IPS-20b (cell line): ENCODE measurements around the gene TOX2.

Source experiments
- H3K27ac ChIP-seq: one replicate; pipeline ENCODE4 v1.5.1; 2013; ENCODE audit warnings: low read length
- H3K27me3 ChIP-seq: 2 replicates; pipeline ENCODE4 v1.6.1; 2013; ENCODE audit warnings: mild to moderate bottlenecking, low read length, inconsistent platforms; ENCODE audit not compliant: insufficient read depth
- H3K36me3 ChIP-seq: 2 replicates; pipeline ENCODE4 v1.6.1; 2013; ENCODE audit warnings: low read depth, mild to moderate bottlenecking, inconsistent platforms, low read length, moderate library complexity; ENCODE audit not compliant: insufficient read depth
- H3K4me1 ChIP-seq: 2 replicates; pipeline ENCODE4 v1.6.1; 2013; ENCODE audit warnings: mild to moderate bottlenecking, control low read depth, inconsistent platforms, low read length, moderate library complexity; ENCODE audit not compliant: insufficient read depth
- H3K4me3 ChIP-seq: 2 replicates; pipeline ENCODE4 v1.5.1; 2013; ENCODE audit warnings: mild to moderate bottlenecking, low read length, inconsistent platforms
- H3K9ac ChIP-seq: 2 replicates; pipeline ENCODE4 v1.6.1; 2013; ENCODE audit warnings: low read depth, mild to moderate bottlenecking, inconsistent platforms, low read length, moderate library complexity
- H3K9me3 ChIP-seq: 2 replicates; pipeline ENCODE4 v1.6.1; 2013; ENCODE audit warnings: mild to moderate bottlenecking, low read depth, low read length, inconsistent platforms; ENCODE audit not compliant: insufficient read depth

The TOX2 gene

GRCh38 chr20:44028868-44029847 is 114.5 kb downstream of the TOX2 start:
- Histone ChIP-seq H3K9me3 (no peaks in the 10 kb centered on the region), H3K4me3 (no peak overlapping the region), H3K9ac (no peak overlapping the region), H3K36me3 (no peaks in the 10 kb centered on the region), H3K27ac (no peak overlapping the region), H3K27me3 (no peaks in the 10 kb centered on the region), H3K4me1 (no peaks in the 10 kb centered on the region; the same call in 1 of the 2 replicates)

GRCh38 chr20:44029848-44030230 is 115.2 kb downstream of the TOX2 start:
- Histone ChIP-seq H3K4me1 (no peaks in the 10 kb centered on the region; the same call in 1 of the 2 replicates), H3K4me3 (no peak overlapping the region), H3K9ac (no peak overlapping the region), H3K27me3 (no peaks in the 10 kb centered on the region), H3K36me3 (no peaks in the 10 kb centered on the region), H3K27ac (no peak overlapping the region), H3K9me3 (no peaks in the 10 kb centered on the region)

GRCh38 chr20:44030394-44030793 is 115.7 kb downstream of the TOX2 start:
- no peak overlapping the region for H3K27ac ChIP-seq
- no peaks in the 10 kb centered on the region for H3K36me3 ChIP-seq
- no peak overlapping the region for H3K9ac ChIP-seq
- no peaks in the 10 kb centered on the region; the same call in 1 of the 2 replicates for H3K27me3 ChIP-seq
- H3K4me3 ChIP-seq: no peak overlapping the region
- H3K4me1 ChIP-seq: no peaks in the 10 kb centered on the region; the same call in 1 of the 2 replicates
- no peaks in the 10 kb centered on the region for H3K9me3 ChIP-seq

- no peak overlapping the region for H3K4me3 ChIP-seq
- H3K9me3 ChIP-seq: no peaks in the 10 kb centered on the region
- no peaks in the 10 kb centered on the region; the same call in 1 of the 2 replicates for H3K4me1 ChIP-seq
- no peaks in the 10 kb centered on the region for H3K36me3 ChIP-seq
- no peak overlapping the region for H3K9ac ChIP-seq
- H3K27ac ChIP-seq: no peak overlapping the region
- no peaks in the 10 kb centered on the region; the same call in 1 of the 2 replicates for H3K27me3 ChIP-seq
These were observed 116.4 kb downstream of the TOX2 start for GRCh38 chr20:44031001-44031574.

GRCh38 chr20:44031781-44032582 is 117.3 kb downstream of the TOX2 start:
- H3K4me3 ChIP-seq: no peak overlapping the region
- H3K9me3 ChIP-seq: no peaks in the 10 kb centered on the region
- H3K9ac ChIP-seq: no peak overlapping the region
- no peaks in the 10 kb centered on the region; the same call in 1 of the 2 replicates for H3K4me1 ChIP-seq
- no peaks in the 10 kb centered on the region for H3K36me3 ChIP-seq
- H3K27me3 ChIP-seq: no peaks in the 10 kb centered on the region; the same call in 1 of the 2 replicates
- no peak overlapping the region for H3K27ac ChIP-seq

GRCh38 chr20:44032583-44033331 is 118.1 kb downstream of the TOX2 start:
- H3K27me3 ChIP-seq: no peaks in the 10 kb centered on the region; the same call in 1 of the 2 replicates
- no peak overlapping the region for H3K9ac ChIP-seq
- no peaks in the 10 kb centered on the region; the same call in 1 of the 2 replicates for H3K4me1 ChIP-seq
- no peak overlapping the region for H3K27ac ChIP-seq
- no peaks in the 10 kb centered on the region for H3K36me3 ChIP-seq
- H3K4me3 ChIP-seq: no peak overlapping the region
- no peaks in the 10 kb centered on the region for H3K9me3 ChIP-seq

GRCh38 chr20:44033344-44033743 is 118.7 kb downstream of the TOX2 start:
- Histone ChIP-seq H3K4me3 (no peak overlapping the region), H3K4me1 (no peaks in the 10 kb centered on the region; the same call in 1 of the 2 replicates), H3K9me3 (no peaks in the 10 kb centered on the region), H3K36me3 (no peaks in the 10 kb centered on the region), H3K9ac (no peak overlapping the region), H3K27me3 (no peaks in the 10 kb centered on the region; the same call in 1 of the 2 replicates), H3K27ac (no peak overlapping the region)

- H3K4me1 ChIP-seq: no peaks in the 10 kb centered on the region; the same call in 1 of the 2 replicates
- no peaks in the 10 kb centered on the region for H3K9me3 ChIP-seq
- H3K36me3 ChIP-seq: no peaks in the 10 kb centered on the region
- no peak overlapping the region for H3K9ac ChIP-seq
- H3K27ac ChIP-seq: no peak overlapping the region
- H3K4me3 ChIP-seq: no peak overlapping the region
- no peaks in the 10 kb centered on the region; the same call in 1 of the 2 replicates for H3K27me3 ChIP-seq
These were observed 119.2 kb downstream of the TOX2 start for GRCh38 chr20:44033873-44034272.

- Histone ChIP-seq H3K36me3 (no peaks in the 10 kb centered on the region), H3K4me1 (no peaks in the 10 kb centered on the region; the same call in 1 of the 2 replicates), H3K4me3 (no peak overlapping the region)
These were observed 119.8 kb downstream of the TOX2 start for GRCh38 chr20:44034451-44034850.

GRCh38 chr20:44034965-44035635 is 120.4 kb downstream of the TOX2 start:
- no peaks in the 10 kb centered on the region for H3K36me3 ChIP-seq
- H3K27ac ChIP-seq: no peak overlapping the region
- H3K4me3 ChIP-seq: no peak overlapping the region
- no peaks in the 10 kb centered on the region; the same call in 1 of the 2 replicates for H3K27me3 ChIP-seq
- no peaks in the 10 kb centered on the region; the same call in 1 of the 2 replicates for H3K4me1 ChIP-seq
- H3K9ac ChIP-seq: no peak overlapping the region
- no peaks in the 10 kb centered on the region for H3K9me3 ChIP-seq

More at GRCh38 chr20:44034451-44034850, 119.8 kb downstream of the TOX2 start:
- Histone ChIP-seq H3K27ac (no peak overlapping the region), H3K27me3 (no peaks in the 10 kb centered on the region; the same call in 1 of the 2 replicates), H3K9ac (no peak overlapping the region), H3K9me3 (no peaks in the 10 kb centered on the region)
